Fibroblast of pulmonary artery (primary cell): Measurements from ENCODE around the gene LSM14B.

Experiments
- DNase-seq: peaks from one replicate; pipeline ENCODE4 v3.0.0-alpha.2; 2010; ENCODE audit warnings: low read depth
- H3K4me3 ChIP-seq: replicated peaks from 2 replicates; pipeline ENCODE4 v1.5.1; 2011; ENCODE audit warnings: low read depth, mild to moderate bottlenecking, control low read depth, low read length, moderate library complexity
- CTCF ChIP-seq: IDR thresholded peaks from 2 replicates; pipeline ENCODE4 v1.5.1; 2011; ENCODE audit warnings: mild to moderate bottlenecking, control low read depth, low read length, inconsistent platforms; ENCODE audit errors: missing control alignments

The LSM14B gene

GRCh38 chr20:62151225-62151624 is 28.9 kb downstream of the LSM14B start:
- no peak for DNase-seq
- no peak overlapping the region for H3K4me3 ChIP-seq
- no peak for TF ChIP-seq CTCF

- no peak for TF ChIP-seq CTCF
- H3K4me3 ChIP-seq = no peak overlapping the region
- DNase-seq = no peak
Observed at GRCh38 chr20:62151835-62152364, 29.6 kb downstream of the LSM14B start.

GRCh38 chr20:62155428-62156253 is 33.4 kb downstream of the LSM14B start:
- no peak for TF ChIP-seq CTCF
- H3K4me3 ChIP-seq = no peak overlapping the region
- no peak for DNase-seq

- no peak for TF ChIP-seq CTCF
- no peak overlapping the region for H3K4me3 ChIP-seq
- DNase-seq = no peak
Observed at GRCh38 chr20:62156254-62156556, 33.9 kb downstream of the LSM14B start.

GRCh38 chr20:62156592-62157386 is 34.5 kb downstream of the LSM14B start:
- TF ChIP-seq CTCF = peak; percentile 73
- H3K4me3 ChIP-seq = no peak overlapping the region
- DNase-seq = peak; percentile 47

GRCh38 chr20:62157387-62158087 is 35.3 kb downstream of the LSM14B start:
- no peak overlapping the region for H3K4me3 ChIP-seq
- DNase-seq = no peak
- no peak for TF ChIP-seq CTCF
